Inferior parietal cortex (tissue), 1 donor: ENCODE results near the gene KRTAP3-2.

Experiments used
- DNase-seq: peaks from one replicate; pipeline ENCODE4 v3.0.0-alpha.2; 2016; ENCODE audit errors: extremely low spot score

KRTAP3-2 gene

DNA sequence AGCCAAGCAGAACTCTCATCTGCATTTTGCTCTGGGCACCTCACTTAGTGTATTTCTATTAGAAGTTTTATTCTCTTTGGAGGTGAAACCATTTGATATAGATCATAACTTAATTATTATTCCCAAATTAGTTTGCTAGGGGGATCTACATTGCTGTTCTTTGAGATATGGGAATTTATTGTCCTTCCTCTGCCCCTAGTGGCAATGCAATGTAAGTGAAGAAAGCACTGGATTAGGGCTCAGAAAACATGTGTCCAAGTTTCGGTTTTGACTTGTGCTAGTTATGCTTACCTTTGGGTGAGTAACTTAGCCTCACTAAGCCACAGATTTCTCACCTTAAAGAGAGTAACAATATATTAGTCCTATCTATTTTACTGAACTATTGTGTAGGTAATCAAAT, 35.9 kb downstream of the KRTAP3-2 start:
- DNase-seq: no peak

DNA sequence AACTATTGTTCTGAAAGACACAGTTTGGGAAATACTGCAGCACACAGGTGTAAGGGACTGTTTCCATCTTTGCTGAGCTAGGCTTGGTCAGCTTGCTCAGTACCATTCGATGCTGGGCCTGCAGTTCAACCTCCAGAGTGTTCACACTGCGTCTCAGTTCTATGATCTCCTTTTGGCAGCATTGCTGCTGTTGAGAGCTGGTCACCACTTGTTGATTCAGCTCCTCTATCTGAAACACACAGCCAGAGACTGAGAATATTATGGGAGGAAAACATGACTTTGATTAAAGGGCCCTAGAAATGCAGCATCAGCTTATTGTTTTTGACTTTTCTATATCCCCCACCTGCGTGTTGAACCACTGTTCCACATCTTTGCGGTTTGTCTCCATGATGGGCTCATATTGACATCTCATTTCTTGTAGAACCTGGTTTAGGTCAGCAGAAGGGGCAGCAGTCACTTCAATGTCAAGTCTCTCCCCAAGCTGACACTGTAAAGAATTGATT, 37.6 kb downstream of the KRTAP3-2 start:
- no peak for DNase-seq

DNA sequence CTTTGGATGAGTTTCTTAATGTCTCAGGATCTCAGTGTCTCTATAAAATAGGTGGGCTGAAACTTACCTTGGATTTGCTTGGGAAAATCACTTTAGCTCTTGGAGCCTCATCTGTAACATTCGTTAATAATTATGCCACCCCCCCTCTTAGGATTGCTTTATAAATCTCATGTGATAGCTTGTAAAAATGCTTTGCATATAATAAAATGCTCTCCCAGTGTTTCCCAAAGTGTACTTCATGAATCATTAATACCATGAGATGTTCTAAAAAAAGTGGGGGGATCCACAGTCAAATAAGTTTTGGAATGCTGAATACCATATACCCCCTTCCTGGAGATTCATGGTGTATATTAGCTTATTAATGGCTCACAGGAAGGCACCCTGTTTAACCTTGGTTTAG, 38.1 kb downstream of the KRTAP3-2 start:
- DNase-seq: no peak

DNA sequence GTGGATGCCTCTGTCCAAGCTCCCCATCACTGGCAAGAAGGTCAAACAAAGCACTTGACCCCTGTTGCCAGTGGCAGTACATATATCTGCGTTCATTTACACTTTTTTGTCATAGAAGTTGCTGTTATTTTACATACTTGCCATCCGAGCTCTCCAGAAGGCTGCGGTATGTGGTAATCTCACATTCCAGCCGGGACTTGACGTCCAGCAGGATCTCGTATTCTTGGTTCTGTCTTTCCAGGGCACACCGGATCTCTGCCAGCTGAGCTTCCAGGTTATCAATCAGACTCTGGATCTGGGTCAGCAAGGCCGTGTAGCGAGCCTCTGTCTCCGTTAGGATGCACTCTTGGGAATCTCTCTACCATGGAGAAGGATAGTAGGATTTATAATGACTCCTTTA, 39.6 kb downstream of the KRTAP3-2 start:
- no peak for DNase-seq

DNA sequence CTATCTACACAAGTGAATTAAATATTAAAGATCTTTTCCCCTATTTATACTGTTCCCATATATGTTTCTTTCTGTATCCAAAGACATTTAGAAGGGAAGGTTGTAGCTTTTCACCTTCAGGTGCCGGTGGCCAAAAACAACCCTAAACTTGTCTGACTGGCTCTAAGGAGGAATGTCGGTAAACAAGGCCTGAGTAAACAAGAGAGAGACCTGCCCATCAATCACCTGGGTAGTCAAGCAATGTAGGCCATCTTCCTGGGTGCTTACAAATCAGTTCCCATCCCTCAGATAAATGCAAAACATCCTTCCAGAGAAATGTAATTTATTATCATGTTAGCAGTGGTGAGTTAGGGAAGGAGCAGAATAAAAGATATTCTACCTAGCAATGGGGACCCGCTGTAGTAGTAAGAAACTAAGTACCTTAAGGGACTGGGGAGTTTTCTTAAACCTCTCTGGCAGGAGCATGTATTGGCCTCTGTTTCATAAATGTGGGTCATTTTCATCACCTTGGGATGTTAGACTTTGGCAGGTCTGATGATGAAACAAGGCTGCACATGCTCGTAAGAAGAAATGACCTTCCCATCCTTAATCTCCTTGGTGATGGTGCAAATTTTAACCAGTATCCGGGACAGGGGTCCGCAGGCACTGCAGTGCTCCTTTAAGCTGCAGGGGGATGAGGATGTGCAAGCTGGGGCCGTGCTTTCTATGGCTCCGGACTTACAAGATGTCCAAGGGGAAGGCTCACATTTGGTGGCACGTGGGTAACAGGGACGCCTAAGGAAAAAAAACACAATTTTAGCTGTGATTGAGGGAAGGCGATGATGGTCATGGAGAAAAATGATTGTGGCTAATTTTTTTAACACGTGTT, 41.4 kb downstream of the KRTAP3-2 start:
- no peak for DNase-seq

DNA sequence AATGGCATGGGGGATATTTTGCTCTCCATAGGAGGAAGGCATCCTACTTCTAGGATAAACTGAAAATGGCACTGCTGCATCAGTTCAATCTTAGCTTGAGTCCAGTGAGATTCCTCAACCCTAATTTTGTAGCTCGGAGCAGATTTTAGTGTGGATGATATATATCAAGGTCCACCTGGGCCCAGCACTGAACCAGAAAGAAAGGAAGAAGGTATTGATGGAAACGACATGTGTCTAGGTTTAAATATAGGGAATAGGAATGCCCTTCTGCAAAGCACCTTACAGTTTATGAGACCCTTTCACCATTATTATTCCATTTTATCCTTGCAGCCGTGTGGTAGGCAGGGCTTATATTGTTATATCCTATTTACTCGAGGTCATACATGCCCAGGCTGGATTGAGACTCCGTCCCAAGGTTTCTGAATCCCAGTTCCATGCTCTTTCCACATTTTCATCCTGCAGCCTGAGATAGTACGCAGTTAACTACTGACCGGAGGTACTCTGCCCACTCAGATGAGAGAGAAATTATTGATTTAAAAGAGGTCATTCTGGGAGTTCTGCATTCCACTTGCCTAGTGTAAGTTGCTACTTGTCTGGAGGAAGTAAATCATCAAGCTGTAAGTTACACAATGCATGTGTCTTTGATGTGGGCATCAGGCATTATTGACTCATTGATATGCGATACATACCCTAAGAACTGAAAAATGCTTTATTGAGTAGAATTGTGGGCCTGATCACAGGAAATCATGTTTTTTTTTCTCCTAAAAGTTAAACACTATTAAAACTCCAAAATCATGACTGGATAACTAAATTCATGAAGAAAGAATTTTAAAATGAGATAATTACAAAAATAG, 43.1 kb downstream of the KRTAP3-2 start:
- DNase-seq: no peak

DNA sequence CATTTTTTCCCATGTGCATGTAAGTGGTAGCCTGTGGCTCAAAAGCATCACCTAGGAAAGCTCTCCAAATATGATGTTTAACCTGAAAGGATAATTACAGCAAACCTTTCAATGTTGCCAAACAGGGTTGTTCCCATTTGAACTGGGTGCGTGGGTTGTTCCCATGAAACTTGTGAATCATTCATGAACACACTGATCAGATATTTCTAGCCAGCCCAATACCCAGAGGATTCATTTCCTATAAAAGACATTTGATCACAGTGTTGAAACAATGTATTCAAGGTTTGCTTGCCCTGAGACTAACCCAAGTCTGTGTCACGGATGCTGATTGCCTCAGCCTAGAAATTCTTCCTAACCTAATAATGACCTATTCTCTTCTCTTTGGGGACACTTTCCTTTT, 45.8 kb downstream of the KRTAP3-2 start:
- no peak for DNase-seq

DNA sequence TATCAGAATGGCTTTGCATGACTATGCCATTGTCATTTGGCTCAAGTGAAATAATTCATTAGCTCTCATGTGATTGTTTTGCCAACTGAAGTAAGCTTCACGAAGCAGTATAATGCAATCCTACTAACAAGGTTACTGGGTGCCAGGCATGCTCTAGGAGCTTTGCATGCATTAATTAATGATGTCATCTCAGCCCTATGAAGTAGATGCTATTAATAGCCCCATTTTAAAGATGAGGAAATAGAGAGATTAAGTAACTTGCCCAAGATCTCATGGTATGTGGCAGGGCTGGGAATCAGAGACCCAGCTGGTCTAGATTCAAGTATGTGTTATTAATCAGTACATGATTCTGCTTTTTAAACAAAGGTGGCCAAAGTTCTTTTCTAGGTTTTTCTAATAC, 47.0 kb downstream of the KRTAP3-2 start:
- DNase-seq: no peak

DNA sequence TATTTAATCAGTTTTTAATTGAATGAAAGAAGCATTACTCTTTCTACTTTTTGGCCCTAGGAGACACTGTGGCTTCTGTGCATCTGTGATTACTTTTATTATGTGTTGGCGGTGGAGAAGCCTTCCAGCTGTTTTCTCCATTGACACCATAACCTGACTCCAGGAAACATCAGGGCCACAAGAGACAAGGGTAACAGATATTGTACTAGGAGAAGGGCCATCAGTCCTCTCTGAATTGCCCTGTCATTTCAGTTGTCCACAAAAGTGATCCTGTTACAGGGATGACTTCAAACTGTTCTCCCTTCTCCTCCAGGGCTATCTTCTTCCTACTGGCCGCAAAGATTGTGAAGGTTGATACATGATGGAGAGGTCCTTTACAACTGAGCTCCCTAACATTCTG, 47.6 kb downstream of the KRTAP3-2 start:
- no peak for DNase-seq

DNA sequence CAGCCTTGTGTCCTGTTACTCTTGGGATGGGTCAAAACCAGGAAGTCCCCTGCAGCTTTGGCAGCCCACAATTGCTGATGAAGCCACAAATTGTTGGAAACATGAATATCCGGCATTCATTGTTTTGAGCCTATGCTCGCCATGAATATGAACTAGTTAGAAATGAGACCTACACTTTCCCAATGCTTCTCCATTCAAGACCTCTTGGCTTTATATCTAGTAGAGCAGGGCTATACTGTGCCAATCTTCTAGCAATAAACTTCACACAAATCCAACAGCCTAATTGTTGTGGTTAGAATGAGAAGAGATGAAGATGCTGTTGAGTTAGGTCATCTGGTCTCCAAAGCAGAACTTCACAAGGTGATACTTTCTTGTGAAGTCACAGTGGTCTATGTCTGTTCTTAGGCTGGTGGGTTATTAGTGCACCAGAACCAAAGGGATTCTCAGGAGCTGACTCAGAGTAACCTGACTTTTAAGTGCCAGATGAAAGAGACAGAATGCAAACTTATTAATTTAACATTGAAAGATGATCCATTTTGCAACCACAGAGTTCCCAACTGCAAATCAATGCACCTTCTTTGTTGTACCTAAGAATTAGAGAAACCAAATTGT, 48.6 kb downstream of the KRTAP3-2 start:
- DNase-seq: no peak

DNA sequence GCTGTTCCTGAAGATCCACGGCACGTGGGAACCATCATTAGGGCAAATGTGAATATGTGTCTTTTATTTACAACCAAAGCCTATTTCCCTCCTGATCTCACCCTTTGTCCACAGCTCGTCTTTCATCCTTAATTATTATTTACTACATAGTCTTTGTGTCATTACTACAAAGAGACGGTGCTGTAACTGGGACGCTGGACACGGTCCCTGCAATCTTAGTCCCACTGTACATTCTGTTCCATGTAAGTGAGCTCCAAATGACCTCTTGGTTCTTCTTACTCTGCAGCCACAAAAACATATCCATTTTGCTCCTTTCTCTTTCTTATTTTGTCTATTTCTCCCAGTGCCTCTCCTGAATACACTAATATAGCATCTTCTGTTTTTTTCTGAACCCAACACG, 49.5 kb downstream of the KRTAP3-2 start:
- no peak for DNase-seq

DNA sequence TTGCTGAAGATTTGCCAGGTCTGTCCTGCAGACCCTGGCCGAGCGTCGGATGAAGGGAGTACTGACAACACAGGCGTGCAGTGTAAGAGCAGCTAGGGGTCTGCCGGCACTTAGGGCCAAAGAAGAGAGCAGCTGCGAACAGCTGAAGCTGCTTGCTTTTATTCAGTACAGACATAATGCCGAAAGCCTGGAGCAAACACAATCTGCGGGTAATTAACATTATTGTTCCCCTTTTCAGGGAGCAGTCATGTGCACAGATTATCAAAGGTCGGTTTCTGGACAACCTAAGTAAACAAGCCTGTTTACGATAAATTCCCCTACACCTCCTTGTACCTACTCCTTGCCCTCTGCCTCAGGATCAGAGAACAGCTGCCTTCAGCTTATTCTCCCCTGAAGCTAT, 50.3 kb downstream of the KRTAP3-2 start:
- no peak for DNase-seq
